Gastroesophageal sphincter (tissue), 4 donors: ENCODE data around the gene GAS2L1. TPM values are rescaled to one million over a fixed set of nuclear protein-coding genes. Genes with fewer than 3 reads are reported as not detected.

Experiments used
- ATAC-seq: fragments of 150-250 bp; one replicate; pipeline ENCODE4 v1.9.1; 2016; ENCODE audit warnings: mild to moderate bottlenecking, moderate library complexity
- H3K27ac ChIP-seq, 4 donors: fragments of 200-600 bp; sonication (generic) in 3 of 4; 1 replicate in 3 of 4; 2 replicates in 1 of 4; pipeline ENCODE4 v1.5.1; 2016 to 2019
- H3K27me3 ChIP-seq: fragments of 200-600 bp; sonication (generic); one replicate; pipeline ENCODE4 v1.5.1; 2019
- H3K36me3 ChIP-seq, 2 donors: fragments of 200-600 bp; sonication (generic); one replicate each; pipeline ENCODE4 v1.5.1; 2019; ENCODE audit warnings: control low read depth in 1 of 2
- H3K4me1 ChIP-seq, 3 donors: fragments of 200-600 bp; sonication (generic); 1 replicate in 2 of 3; 2 replicates in 1 of 3; pipeline ENCODE4 v1.5.1; 2016 to 2019; ENCODE audit warnings: control low read depth in 2 of 3
- H3K4me3 ChIP-seq, 2 donors: fragments of 200-600 bp; sonication (generic); one replicate each; pipeline ENCODE4 v1.5.1; 2019; ENCODE audit warnings: mild to moderate bottlenecking in 1 of 2, moderate library complexity in 1 of 2
- H3K9me3 ChIP-seq, 3 donors: fragments of 200-600 bp; sonication (generic); one replicate each; pipeline ENCODE4 v1.5.1; 2017 to 2019; ENCODE audit warnings: control low read depth in 2 of 3
- EP300 ChIP-seq: sonication (generic); formaldehyde crosslinking; IDR thresholded peaks from one replicate; pipeline ENCODE4 v1.6.1; 2017; ENCODE audit warnings: antibody characterized with exemption, mild to moderate bottlenecking
- POLR2A ChIP-seq, 2 donors: fragments of 450-650 bp; IDR thresholded peaks; one replicate each; pipeline ENCODE4 v1.6.1; 2017; ENCODE audit warnings: antibody characterized with exemption in 2 of 2, mild to moderate bottlenecking in 2 of 2, moderate library complexity in 1 of 2
- POLR2AphosphoS5 ChIP-seq: sonication (generic); formaldehyde crosslinking; IDR thresholded peaks from one replicate; pipeline ENCODE4 v1.6.1; 2017; ENCODE audit warnings: antibody characterized with exemption
- whole genome bisulfite sequencing, 2 donors: methylation state at CpG; one replicate each; pipeline ENCODE4 v1.1.5; 2018; ENCODE audit warnings: low coverage in 1 of 2; 5-methylcytosine and 5-hydroxymethylcytosine counted together
- total RNA-seq, 4 donors: library from RNA; depleted of rRNA; stranded (reverse); fragments of >200 nt; gene quantifications; one replicate each; pipeline ENCODE4 v1.1.0, GENCODE V29; 2016
- TF ChIP-seq, protein P1 (sequence below), 4 experiments: fragments of 200-600 bp in 2 of 4; fragments of 450-650 bp in 2 of 4; sonication (generic) in 1 of 4; IDR thresholded peaks; one replicate each; pipeline ENCODE4 v1.5.1; 2017 to 2019; ENCODE audit warnings: antibody characterized with exemption in 4 of 4, mild to moderate bottlenecking in 2 of 4, moderate library complexity in 2 of 4

The GAS2L1 gene
- total RNA-seq, 4 donors from 2014 or later = 17.8 to 65.5 (median 36.8) TPM

- Histone ChIP-seq H3K4me1 (no peaks in the 10 kb centered on the region), H3K4me3 (no peak overlapping the region), H3K36me3 (peaks cover 0 to 49% of the 10 kb centered on the region in 2 donors), H3K9me3 (no peaks in the 10 kb centered on the region), H3K27me3 (no peaks in the 10 kb centered on the region), H3K27ac (no peak overlapping the region)
- no CpG with 5 or more reads among the region's 13 CpGs for whole genome bisulfite sequencing, 2 donors
- no peak for ATAC-seq
- TF ChIP-seq EP300 (no peak), POLR2A (IDR thresholded peaks at IDR 0.05) (no peak), POLR2AphosphoS5 (no peak)
- TF ChIP-seq, protein P1, sequence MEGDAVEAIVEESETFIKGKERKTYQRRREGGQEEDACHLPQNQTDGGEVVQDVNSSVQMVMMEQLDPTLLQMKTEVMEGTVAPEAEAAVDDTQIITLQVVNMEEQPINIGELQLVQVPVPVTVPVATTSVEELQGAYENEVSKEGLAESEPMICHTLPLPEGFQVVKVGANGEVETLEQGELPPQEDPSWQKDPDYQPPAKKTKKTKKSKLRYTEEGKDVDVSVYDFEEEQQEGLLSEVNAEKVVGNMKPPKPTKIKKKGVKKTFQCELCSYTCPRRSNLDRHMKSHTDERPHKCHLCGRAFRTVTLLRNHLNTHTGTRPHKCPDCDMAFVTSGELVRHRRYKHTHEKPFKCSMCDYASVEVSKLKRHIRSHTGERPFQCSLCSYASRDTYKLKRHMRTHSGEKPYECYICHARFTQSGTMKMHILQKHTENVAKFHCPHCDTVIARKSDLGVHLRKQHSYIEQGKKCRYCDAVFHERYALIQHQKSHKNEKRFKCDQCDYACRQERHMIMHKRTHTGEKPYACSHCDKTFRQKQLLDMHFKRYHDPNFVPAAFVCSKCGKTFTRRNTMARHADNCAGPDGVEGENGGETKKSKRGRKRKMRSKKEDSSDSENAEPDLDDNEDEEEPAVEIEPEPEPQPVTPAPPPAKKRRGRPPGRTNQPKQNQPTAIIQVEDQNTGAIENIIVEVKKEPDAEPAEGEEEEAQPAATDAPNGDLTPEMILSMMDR (IDR thresholded peaks at IDR 0.05) = no peak
Measured at GRCh38 chr22:29260031-29260560, 46.4 kb upstream of the GAS2L1 start.

GRCh38 chr22:29260601-29261315 lies 45.7 kb upstream of the GAS2L1 start:
- Histone ChIP-seq H3K36me3 (peaks cover 0 to 55% of the 10 kb centered on the region in 2 donors), H3K27ac (no peak overlapping the region), H3K4me1 (peaks cover 0 to 1% (median 0%) of the 10 kb centered on the region in 3 donors), H3K4me3 (no peak overlapping the region), H3K27me3 (no peaks in the 10 kb centered on the region), H3K9me3 (no peaks in the 10 kb centered on the region)
- ATAC-seq = no peak
- WGBS, 2 donors = 80% methylated on average over 1 to 2 of the region's 17 CpGs
- TF ChIP-seq POLR2A (IDR thresholded peaks at IDR 0.05) = no peak

DNA sequence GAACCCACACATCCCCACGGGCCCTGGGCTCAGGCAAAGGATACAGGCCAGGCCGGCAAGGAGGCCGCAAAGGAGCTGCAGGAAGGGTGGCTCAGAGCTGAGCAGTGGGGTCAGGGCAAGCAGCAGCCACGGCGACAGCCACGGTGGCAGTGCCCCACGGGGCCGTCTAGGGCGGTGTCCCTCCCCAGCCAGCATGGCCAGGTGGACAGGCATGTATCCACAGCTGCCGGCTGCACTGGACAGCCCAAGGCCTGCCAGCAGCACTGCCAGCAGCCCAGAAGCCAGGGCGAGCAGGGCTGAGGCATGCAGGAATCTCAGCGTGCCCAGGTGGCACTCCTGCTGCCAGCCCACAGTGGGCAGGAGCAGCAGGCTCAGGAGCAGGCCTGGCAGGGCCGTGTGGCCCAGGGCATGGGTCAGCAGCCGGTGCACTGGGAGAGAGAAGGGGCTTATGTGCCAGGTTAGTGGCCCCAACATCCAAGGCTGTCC lies 42.6 kb upstream of the GAS2L1 start:
- Histone ChIP-seq H3K4me3 (no peak overlapping the region), H3K27me3 (no peaks in the 10 kb centered on the region), H3K4me1 (peaks cover 0 to 19% (median 11%) of the 10 kb centered on the region in 3 donors), H3K36me3 (peaks cover 0 to 51% of the 10 kb centered on the region in 2 donors), H3K9me3 (no peaks in the 10 kb centered on the region), H3K27ac (no peak overlapping the region)
- ATAC-seq = no peak
- WGBS, 2 donors = no CpG with 5 or more reads among the region's 14 CpGs
- no peak for TF ChIP-seq EP300
- TF ChIP-seq POLR2AphosphoS5 = no peak
- no peak for TF ChIP-seq POLR2A (IDR thresholded peaks at IDR 0.05)

DNA sequence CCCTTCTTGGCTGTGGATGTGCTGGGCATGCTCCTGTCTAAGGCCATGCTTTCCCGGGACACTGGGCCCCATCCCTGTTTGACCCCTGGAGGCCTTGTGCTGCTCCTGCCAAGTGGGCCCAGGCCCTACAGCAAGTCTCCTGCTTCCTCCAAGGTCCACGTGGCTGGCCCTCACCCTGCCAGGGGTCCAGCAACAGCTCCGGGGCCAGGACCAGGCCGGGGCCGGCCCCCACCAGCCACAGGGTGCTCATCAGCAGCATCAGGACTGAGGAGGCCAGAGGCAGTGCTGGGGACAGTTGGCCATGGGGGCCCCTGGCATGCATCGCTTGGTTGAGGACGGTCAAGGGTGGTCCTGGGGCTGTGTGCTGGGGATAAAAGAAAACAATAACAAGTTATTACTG lies 41.1 kb upstream of the GAS2L1 start:
- Histone ChIP-seq H3K27ac (peak overlapping the region in 1 of 4 donors; percentile 6), H3K27me3 (no peaks in the 10 kb centered on the region), H3K36me3 (peaks cover 0 to 36% of the 10 kb centered on the region in 2 donors), H3K4me3 (no peak overlapping the region), H3K4me1 (peaks cover 0 to 33% (median 16%) of the 10 kb centered on the region in 3 donors), H3K9me3 (no peaks in the 10 kb centered on the region)
- TF ChIP-seq POLR2A (IDR thresholded peaks at IDR 0.05) (no peak), EP300 (no peak), POLR2AphosphoS5 (no peak)
- TF ChIP-seq, protein P1 (IDR thresholded peaks at IDR 0.05) = no peak
- ATAC-seq = no peak
- no CpG with 5 or more reads among the region's 7 CpGs for WGBS, 2 donors

- peak overlapping the region in 1 of 4 donors; percentile 6 for H3K27ac ChIP-seq
- no peaks in the 10 kb centered on the region for H3K27me3 ChIP-seq
- peaks cover 0 to 39% (median 19%) of the 10 kb centered on the region in 3 donors for H3K4me1 ChIP-seq
- no peaks in the 10 kb centered on the region for H3K9me3 ChIP-seq
- peaks cover 0 to 30% of the 10 kb centered on the region in 2 donors for H3K36me3 ChIP-seq
- no peak overlapping the region for H3K4me3 ChIP-seq
- TF ChIP-seq POLR2A (IDR thresholded peaks at IDR 0.05) (no peak), POLR2AphosphoS5 (no peak), EP300 (no peak)
- TF ChIP-seq, protein P1 (IDR thresholded peaks at IDR 0.05) = no peak
- ATAC-seq = no peak
- WGBS, 2 donors = 67% methylated on average over 3 of the region's 4 CpGs; no CpG with 5 or more reads in 1 of the 2 donors
Measured at GRCh38 chr22:29265929-29266328, 40.5 kb upstream of the GAS2L1 start.
